SU-DHL-6 (cell line): ENCODE data around the gene MARCHF4.

Source experiments
- CTCF ChIP-seq: fragments of 200-600 bp; sonication (generic); IDR thresholded peaks from one replicate; pipeline ENCODE4 v1.5.1; 2017; ENCODE audit warnings: antibody characterized with exemption, mild to moderate bottlenecking, low read length, moderate library complexity; ENCODE audit not compliant: insufficient read depth, poor library complexity, severe bottlenecking
- EZH2phosphoT487 ChIP-seq: fragments of 200-600 bp; sonication (generic), shearing (Covaris generic); conservative IDR thresholded peaks from 2 replicates; pipeline ENCODE4 v1.6.1; 2018; ENCODE audit warnings: mild to moderate bottlenecking, antibody characterized with exemption, low read length, moderate library complexity, mixed read lengths

GRCh38 chr2:216387262-216387661, 15.0 kb upstream of the MARCHF4 start:
- no peak for TF ChIP-seq CTCF
- no peak for TF ChIP-seq EZH2phosphoT487
